ENCODE results near the gene INTS6L. TPM values are rescaled to one million over a fixed set of nuclear protein-coding genes. Genes with fewer than 3 reads are reported as not detected.
"Not testable (repeated sequence)": the region's sequence is repeated elsewhere in the genome, so short reads cannot be mapped to it uniquely, and the experiment has no call there.

INTS6L gene
- total RNA-seq, 2 donors from 2014 or later: 20.5 to 20.9 TPM

DNA sequence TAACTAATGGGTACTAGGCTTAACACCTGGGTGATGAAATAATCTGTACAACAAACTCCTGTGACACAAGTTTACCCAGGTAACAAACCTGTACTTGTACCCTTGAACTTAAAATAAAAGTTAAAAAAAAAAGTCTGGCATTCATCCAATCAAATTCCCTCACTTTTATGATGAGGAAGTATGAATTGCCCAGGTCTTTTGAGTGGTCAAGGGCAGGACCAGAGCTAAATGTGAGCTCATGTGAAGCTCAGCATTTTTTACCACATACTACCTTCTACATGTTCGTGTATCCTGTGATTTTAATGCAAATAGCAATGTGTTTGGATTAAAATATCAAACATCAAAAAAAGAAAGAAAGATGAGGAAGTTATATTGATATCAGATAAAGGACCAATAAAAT lies 74.0 kb downstream of the INTS6L start:
- H3K9me3 Mint-ChIP-seq; H3K4me3 Mint-ChIP-seq; H3K27ac Mint-ChIP-seq; H3K36me3 Mint-ChIP-seq; H3K4me1 Mint-ChIP-seq (ENCODE audit: low read depth in 2 of 2); ATAC-seq; DNase-seq (ENCODE audit: low spot score): not testable (repeated sequence)
- H3K27me3 Mint-ChIP-seq: peaks cover 30 to 35% of the 10 kb centered on the region in 2 donors

DNA sequence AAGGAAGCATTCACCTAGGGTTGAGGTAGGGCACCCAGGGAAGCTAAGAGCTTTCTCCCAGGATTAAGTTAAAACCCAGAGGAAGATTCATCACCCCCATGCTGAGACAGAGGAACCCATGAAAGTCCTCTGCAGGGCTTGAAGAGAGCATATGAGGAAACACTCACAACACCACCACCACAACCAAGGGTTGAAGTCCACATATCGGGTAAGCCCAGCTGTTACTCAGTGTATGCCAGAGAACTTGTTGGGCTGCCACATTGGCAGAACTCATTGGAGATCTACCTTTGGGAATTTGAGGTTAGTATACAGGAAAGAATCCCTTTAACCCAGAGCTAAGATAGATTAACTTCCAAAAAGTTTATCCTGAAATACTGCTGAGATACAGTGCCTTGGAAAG lies 75.1 kb downstream of the INTS6L start:
- Mint-ChIP-seq H3K27ac (no peak overlapping the region), H3K36me3 (no peaks in the 10 kb centered on the region), H3K4me1 (ENCODE audit: low read depth in 2 of 2) (no peaks in the 10 kb centered on the region), H3K27me3 (peaks cover 20 to 29% of the 10 kb centered on the region in 2 donors), H3K4me3 (no peak overlapping the region), H3K9me3 (no peaks in the 10 kb centered on the region)
- ATAC-seq: peak in 1 of 2 donors; percentile 11
- no peak for DNase-seq (ENCODE audit: low spot score)

DNA sequence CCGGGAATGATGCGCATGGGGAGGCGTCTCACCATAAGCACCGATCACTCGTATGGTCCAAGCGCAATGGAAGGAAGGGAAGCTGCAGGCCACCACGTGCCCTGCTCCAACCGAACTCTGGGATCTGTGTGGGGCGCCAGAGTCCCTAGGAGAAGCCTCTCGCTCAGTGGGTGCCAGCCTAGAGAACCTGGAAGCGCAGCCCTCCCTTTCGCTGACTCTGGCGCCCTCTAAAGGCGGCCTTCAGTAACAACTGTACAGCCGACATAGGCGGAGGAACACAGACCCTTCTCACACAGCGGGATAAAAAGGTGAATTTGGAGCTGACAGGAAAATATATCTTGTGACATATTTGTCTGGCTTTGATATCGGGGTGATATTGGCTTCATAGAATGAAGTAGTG lies 76.0 kb downstream of the INTS6L start:
- Mint-ChIP-seq H3K36me3 (no peaks in the 10 kb centered on the region), H3K9me3 (no peaks in the 10 kb centered on the region), H3K4me1 (ENCODE audit: low read depth in 2 of 2) (no peaks in the 10 kb centered on the region), H3K27me3 (peaks cover 12 to 26% of the 10 kb centered on the region in 2 donors), H3K4me3 (no peak overlapping the region), H3K27ac (no peak overlapping the region)
- ATAC-seq (peak in 1 of 2 donors; percentile 70), DNase-seq (ENCODE audit: low spot score) (no peak)

DNA sequence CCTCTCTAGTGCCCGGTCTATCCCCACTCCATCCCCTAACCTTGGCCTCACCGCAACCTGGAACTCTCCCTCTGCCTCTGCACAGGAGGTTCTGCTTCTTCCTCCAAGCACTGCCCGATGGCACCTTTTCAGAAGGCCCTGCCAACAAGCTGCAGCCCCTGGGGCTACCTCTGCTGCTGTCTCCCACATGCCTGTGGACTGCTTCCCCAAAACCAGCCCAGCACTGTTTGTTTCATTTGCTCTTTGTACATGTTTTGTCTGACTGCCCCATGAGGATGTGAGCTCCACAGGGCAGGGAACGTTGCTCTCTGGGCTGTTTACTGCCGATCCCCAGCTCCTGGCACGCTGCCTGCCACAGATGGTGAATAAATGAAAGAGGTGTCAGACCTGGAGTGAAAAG lies 85.4 kb downstream of the INTS6L start:
- Mint-ChIP-seq H3K4me3 (no peak overlapping the region), H3K27ac (no peak overlapping the region), H3K9me3 (no peaks in the 10 kb centered on the region), H3K27me3 (peaks cover 7 to 28% of the 10 kb centered on the region in 2 donors), H3K36me3 (no peaks in the 10 kb centered on the region), H3K4me1 (ENCODE audit: low read depth in 2 of 2) (no peaks in the 10 kb centered on the region)
- peak in 1 of 2 donors; percentile 50 for ATAC-seq
- no peak for DNase-seq (ENCODE audit: low spot score)

DNA sequence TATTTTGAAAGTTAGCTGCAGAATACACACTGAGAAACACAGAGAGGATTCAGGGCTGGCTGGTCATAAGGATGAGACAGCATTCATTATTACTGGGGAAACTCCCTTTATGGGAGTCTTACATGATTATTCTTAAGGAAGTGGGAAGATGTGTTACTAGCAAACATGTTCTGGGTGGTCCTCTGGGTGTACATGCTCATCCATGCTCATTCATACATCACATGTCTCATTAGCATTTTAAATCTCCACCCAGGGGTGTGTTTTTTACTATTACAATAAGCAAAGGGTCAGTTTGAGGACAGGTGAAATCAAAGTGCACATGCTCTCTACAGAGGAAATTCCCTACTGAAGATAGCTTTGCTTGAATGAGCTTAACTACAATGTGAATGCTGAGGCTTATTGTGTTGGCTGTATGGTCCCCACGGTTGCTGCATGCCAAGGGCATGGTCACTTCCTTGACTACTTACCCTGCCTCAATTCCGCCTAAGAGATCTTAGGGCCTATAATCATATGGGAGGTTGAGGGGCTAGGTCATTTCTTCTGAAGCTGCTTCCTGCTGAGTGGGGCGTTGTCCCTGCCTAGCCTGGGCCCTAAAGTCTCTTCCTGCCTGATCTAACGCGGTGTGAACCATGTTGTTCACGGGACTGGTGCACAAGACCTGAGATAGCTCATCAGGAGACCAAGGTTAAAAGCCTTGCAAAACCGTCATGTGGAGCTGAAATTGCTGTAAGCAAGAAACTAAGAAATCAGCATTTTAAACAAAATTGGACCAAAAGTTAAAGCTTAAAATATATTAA lies 104.1 kb downstream of the INTS6L start:
- not testable (repeated sequence) for DNase-seq (ENCODE audit: low spot score); H3K27me3 Mint-ChIP-seq; H3K4me3 Mint-ChIP-seq; H3K4me1 Mint-ChIP-seq (ENCODE audit: low read depth in 2 of 2); ATAC-seq; H3K27ac Mint-ChIP-seq; H3K9me3 Mint-ChIP-seq; H3K36me3 Mint-ChIP-seq

DNA sequence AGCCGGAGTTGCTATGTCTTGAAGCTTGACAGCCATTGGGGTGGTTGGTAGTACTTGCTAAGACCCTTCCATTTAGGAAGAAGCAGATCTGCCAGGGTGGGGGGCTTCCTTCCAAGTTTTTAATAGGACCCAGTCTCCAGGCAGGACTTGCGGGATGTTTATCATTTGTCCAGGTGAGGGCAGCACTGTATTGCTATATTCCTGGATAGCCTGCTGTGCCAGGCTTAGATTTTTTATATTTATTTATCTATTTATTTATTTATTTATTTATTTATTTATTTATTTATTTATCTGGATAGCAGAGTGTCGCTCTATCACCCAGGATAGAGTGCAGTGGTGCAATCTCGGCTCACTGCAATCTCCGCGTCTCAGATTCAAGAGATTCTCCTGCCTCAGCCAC lies 105.5 kb downstream of the INTS6L start:
- Mint-ChIP-seq H3K27me3 (peaks cover 0 to 3% of the 10 kb centered on the region in 2 donors), H3K36me3 (no peaks in the 10 kb centered on the region), H3K9me3 (no peaks in the 10 kb centered on the region), H3K4me3 (no peak overlapping the region), H3K4me1 (ENCODE audit: low read depth in 2 of 2) (no peaks in the 10 kb centered on the region), H3K27ac (no peak overlapping the region)
- no peak for ATAC-seq
- no peak for DNase-seq (ENCODE audit: low spot score)

DNA sequence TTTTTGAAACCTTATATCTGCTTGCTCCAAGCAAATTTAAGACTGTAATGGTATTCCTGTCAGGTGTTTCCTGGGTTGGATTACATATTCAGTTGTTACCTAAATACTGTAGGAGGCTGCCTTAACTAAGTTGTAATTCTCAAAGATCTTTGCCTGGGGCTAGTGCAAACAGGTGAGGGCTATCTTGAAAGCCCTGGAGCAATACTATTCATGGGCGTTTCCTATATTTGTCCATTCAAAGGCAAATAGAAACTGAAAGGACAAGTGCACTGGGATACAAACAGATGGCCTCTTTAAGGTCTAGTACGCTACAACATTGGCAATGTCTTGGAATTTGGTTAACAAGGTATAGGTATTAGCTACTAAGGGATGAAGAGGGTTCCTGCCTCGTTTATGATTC lies 108.9 kb downstream of the INTS6L start:
- no peak for DNase-seq (ENCODE audit: low spot score)
- Mint-ChIP-seq H3K27ac (no peak overlapping the region), H3K4me1 (ENCODE audit: low read depth in 2 of 2) (no peaks in the 10 kb centered on the region), H3K9me3 (no peaks in the 10 kb centered on the region), H3K36me3 (no peaks in the 10 kb centered on the region), H3K4me3 (no peak overlapping the region), H3K27me3 (peaks cover 0 to 14% of the 10 kb centered on the region in 2 donors)
- no peak for ATAC-seq

Other genes with a start within 250 kb of the INTS6L start
- gene ETDC, start 211.2 kb upstream of the INTS6L start, total RNA-seq: not detected
- gene ZNF75D, start 176.6 kb upstream of the INTS6L start, total RNA-seq: 1 to 10 TPM; 7.3 to 8.6 TPM
- 1 to 10 TPM; 2.4 to 2.9 TPM for gene ZNF449, start 175.9 kb upstream of the INTS6L start, total RNA-seq
- gene SMIM10L2A, start 98.7 kb upstream of the INTS6L start, total RNA-seq: under 1 TPM in 1 of 2 donors, not detected in 1; 0.05 TPM
- gene CT45A1, start 193.0 kb downstream of the INTS6L start, total RNA-seq: not detected
- gene CT45A3, start 247.5 kb downstream of the INTS6L start, total RNA-seq: not detected